ENCODE data around the gene CCDC144A.
"Not testable (repeated sequence)": the region's sequence is repeated elsewhere in the genome, so short reads cannot be mapped to it uniquely, and the experiment has no call there.

- not testable (repeated sequence) for TF ChIP-seq EZH2 (IDR thresholded peaks at IDR 0.05); POLR2AphosphoS5 (IDR thresholded peaks at IDR 0.05; ENCODE audit: borderline replicate concordance, low read depth, low read length)
These were observed 23.5 kb upstream of the CCDC144A start for GRCh38 chr17:16666553-16666906.

Data from SK-N-MC (cell line).